OCI-LY3 (cell line): ENCODE results near the gene NCAM2.

ENCODE experiments used
- H2AFZ ChIP-seq: fragments of 200-600, 300-600 bp; shearing (Covaris generic); 2 replicates; pipeline ENCODE4 v1.6.0; 2014; ENCODE audit warnings: antibody characterized with exemption, low read depth, low read length
- H3K27ac ChIP-seq: fragments of 200-600, 300-600 bp; sonication (generic); 2 replicates; pipeline ENCODE4 v1.5.1; 2014; ENCODE audit warnings: mild to moderate bottlenecking, low read length, moderate library complexity, mixed read lengths
- H3K27me3 ChIP-seq: fragments of 200-600, 300-600 bp; sonication (generic); 2 replicates; pipeline ENCODE4 v1.6.1; 2014; ENCODE audit warnings: low read depth, low read length, mixed read lengths
- H3K36me3 ChIP-seq: fragments of 200-600, 300-600 bp; sonication (generic); replicated peaks from 2 replicates; pipeline ENCODE3; 2014; ENCODE audit warnings: low read depth, low read length, mixed read lengths
- H3K4me1 ChIP-seq: fragments of 300-600, 200-600 bp; sonication (generic); 2 replicates; pipeline ENCODE4 v1.6.1; 2014; ENCODE audit warnings: low read length, mixed read lengths
- H3K4me2 ChIP-seq: fragments of 200-600, 300-600 bp; sonication (generic); 2 replicates; pipeline ENCODE4 v1.6.1; 2014; ENCODE audit warnings: low read length, mixed read lengths
- H3K4me3 ChIP-seq: fragments of 300-600, 200-600 bp; sonication (generic); 2 replicates; pipeline ENCODE4 v1.5.1; 2014; ENCODE audit warnings: antibody characterized with exemption, mild to moderate bottlenecking, low read length, moderate library complexity
- H3K79me2 ChIP-seq: fragments of 300-600, 200-600 bp; shearing (Covaris generic); 2 replicates; pipeline ENCODE4 v1.6.1; 2014; ENCODE audit warnings: mild to moderate bottlenecking, low read length, mixed read lengths
- H3K9ac ChIP-seq: fragments of 300-600, 200-600 bp; shearing (Covaris generic); 2 replicates; pipeline ENCODE4 v1.6.0; 2014; ENCODE audit warnings: mild to moderate bottlenecking, low read length, moderate library complexity
- H3K9me3 ChIP-seq: fragments of 200-600, 300-600 bp; shearing (Covaris generic); 2 replicates; pipeline ENCODE4 v1.6.1; 2014; ENCODE audit warnings: low read length, mixed read lengths; ENCODE audit not compliant: insufficient read depth
- H4K20me1 ChIP-seq: fragments of 200-600, 300-600 bp; sonication (generic); 2 replicates; pipeline ENCODE4 v1.6.1; 2016; ENCODE audit warnings: low read length, mixed read lengths; ENCODE audit not compliant: insufficient read depth
- EZH2phosphoT487 ChIP-seq: fragments of 200-600 bp; shearing (Covaris generic); IDR thresholded peaks from 2 replicates; pipeline ENCODE4 v1.6.1; 2018; ENCODE audit warnings: antibody characterized with exemption, mixed run types, low read depth
- TF ChIP-seq, protein P1 (sequence below): fragments of 200-600, 300-600 bp; sonication (generic); IDR thresholded peaks from 2 replicates; pipeline ENCODE4 v1.5.1; 2014; ENCODE audit warnings: antibody characterized with exemption, low read length, low read depth

The NCAM2 gene

DNA sequence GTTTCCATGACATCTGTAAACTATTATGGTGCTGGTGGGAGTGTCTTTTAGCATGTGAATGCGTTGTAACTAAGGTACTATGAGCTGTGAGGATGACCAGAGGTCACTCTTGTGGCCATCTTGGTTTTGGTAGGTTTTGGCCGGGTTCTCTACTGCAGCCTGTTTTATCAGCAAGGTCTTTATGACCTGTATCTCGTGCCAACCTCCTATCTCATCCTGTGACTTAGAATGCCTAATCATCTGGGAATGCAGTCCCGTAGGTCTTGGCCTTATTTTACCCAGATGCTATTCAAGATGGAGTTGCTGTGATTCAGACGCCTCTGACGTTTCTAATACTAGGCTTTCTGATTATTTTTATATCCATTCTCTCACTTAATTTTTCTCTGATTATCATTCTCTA, 9.4 kb downstream of the NCAM2 start:
- Histone ChIP-seq H3K79me2 (no peaks in the 10 kb centered on the region), H2AFZ (no peak overlapping the region), H3K4me2 (no peak overlapping the region), H3K27me3 (no peaks in the 10 kb centered on the region), H3K9me3 (no peaks in the 10 kb centered on the region), H3K4me1 (no peaks in the 10 kb centered on the region), H3K4me3 (no peak overlapping the region), H3K9ac (no peak overlapping the region), H4K20me1 (no peaks in the 10 kb centered on the region), H3K27ac (no peak overlapping the region), H3K36me3 (no peaks in the 10 kb centered on the region)
- TF ChIP-seq EZH2phosphoT487: no peak
- TF ChIP-seq, protein P1, sequence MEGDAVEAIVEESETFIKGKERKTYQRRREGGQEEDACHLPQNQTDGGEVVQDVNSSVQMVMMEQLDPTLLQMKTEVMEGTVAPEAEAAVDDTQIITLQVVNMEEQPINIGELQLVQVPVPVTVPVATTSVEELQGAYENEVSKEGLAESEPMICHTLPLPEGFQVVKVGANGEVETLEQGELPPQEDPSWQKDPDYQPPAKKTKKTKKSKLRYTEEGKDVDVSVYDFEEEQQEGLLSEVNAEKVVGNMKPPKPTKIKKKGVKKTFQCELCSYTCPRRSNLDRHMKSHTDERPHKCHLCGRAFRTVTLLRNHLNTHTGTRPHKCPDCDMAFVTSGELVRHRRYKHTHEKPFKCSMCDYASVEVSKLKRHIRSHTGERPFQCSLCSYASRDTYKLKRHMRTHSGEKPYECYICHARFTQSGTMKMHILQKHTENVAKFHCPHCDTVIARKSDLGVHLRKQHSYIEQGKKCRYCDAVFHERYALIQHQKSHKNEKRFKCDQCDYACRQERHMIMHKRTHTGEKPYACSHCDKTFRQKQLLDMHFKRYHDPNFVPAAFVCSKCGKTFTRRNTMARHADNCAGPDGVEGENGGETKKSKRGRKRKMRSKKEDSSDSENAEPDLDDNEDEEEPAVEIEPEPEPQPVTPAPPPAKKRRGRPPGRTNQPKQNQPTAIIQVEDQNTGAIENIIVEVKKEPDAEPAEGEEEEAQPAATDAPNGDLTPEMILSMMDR: no peak

DNA sequence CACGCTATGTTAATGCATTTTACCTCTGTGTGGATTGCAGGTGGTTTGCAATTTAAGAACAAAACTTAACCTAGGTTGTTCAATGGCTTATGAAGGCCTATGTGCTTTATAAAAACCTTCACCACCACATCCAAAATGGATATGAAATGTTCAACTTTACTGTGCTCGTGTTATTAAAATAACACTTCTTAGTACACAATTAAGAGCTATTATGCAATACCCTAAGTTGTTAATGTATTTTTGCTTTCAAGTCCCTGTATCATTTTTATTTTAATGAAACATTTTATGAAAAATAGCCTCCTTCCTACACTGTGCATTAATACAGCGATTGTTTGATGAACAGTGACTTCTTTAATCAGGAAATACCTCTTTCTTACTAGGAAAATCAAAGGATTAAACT, 12.0 kb downstream of the NCAM2 start:
- Histone ChIP-seq H3K4me1 (no peaks in the 10 kb centered on the region), H3K36me3 (no peaks in the 10 kb centered on the region), H2AFZ (no peak overlapping the region), H3K79me2 (no peaks in the 10 kb centered on the region), H3K27me3 (no peaks in the 10 kb centered on the region), H3K4me3 (no peak overlapping the region), H3K9me3 (no peaks in the 10 kb centered on the region), H4K20me1 (no peaks in the 10 kb centered on the region), H3K27ac (no peak overlapping the region), H3K9ac (no peak overlapping the region), H3K4me2 (no peak overlapping the region)
- TF ChIP-seq, protein P1: no peak
- no peak for TF ChIP-seq EZH2phosphoT487

- Histone ChIP-seq H3K27ac (no peak overlapping the region), H3K9ac (no peak overlapping the region), H3K4me3 (no peak overlapping the region)
Measured at GRCh38 chr21:21010698-21011097, 12.5 kb downstream of the NCAM2 start.

DNA sequence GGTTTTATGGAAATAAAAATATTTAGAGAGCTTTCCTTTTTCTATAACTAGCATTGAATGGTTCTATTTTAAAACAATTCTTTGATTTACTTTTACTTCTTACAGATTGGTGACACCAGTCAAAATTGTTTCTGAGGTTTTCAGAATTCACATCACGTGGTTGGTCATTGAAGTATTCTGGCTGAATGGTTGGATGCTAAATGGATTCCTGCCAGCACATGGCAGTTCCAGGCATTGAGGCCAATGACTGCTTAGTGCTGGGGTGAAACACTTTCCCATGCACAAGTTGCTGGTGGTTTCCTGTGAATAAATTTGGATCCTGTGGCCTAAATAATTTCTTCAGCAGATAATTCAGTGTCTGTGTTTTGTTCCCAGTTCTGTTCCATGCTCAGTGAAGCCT, 20.6 kb downstream of the NCAM2 start:
- peaks cover 2% of the 10 kb centered on the region for H3K4me1 ChIP-seq
- H2AFZ ChIP-seq: no peak overlapping the region
- no peak overlapping the region for H3K27ac ChIP-seq
- no peaks in the 10 kb centered on the region for H3K9me3 ChIP-seq
- no peak overlapping the region for H3K4me3 ChIP-seq
- no peaks in the 10 kb centered on the region for H3K79me2 ChIP-seq
- H3K9ac ChIP-seq: no peak overlapping the region
- H3K4me2 ChIP-seq: no peak overlapping the region
- no peaks in the 10 kb centered on the region for H4K20me1 ChIP-seq
- no peaks in the 10 kb centered on the region for H3K27me3 ChIP-seq
- H3K36me3 ChIP-seq: no peaks in the 10 kb centered on the region
- no peak for TF ChIP-seq EZH2phosphoT487
- TF ChIP-seq, protein P1: no peak

More at GRCh38 chr21:21010698-21011097, 12.5 kb downstream of the NCAM2 start:
- no peaks in the 10 kb centered on the region for H3K4me1 ChIP-seq
- H4K20me1 ChIP-seq: no peaks in the 10 kb centered on the region
- H3K27me3 ChIP-seq: no peaks in the 10 kb centered on the region
- no peak for TF ChIP-seq EZH2phosphoT487
- TF ChIP-seq, protein P1: no peak
- H2AFZ ChIP-seq: no peak overlapping the region
- H3K9me3 ChIP-seq: no peaks in the 10 kb centered on the region
- H3K4me2 ChIP-seq: no peak overlapping the region
- no peaks in the 10 kb centered on the region for H3K36me3 ChIP-seq
- no peaks in the 10 kb centered on the region for H3K79me2 ChIP-seq
